ENCODE data around the gene LIPE.
A peak's percentile ranks its signal among the peaks of the same experiment; 100 is the strongest.
"Not testable (repeated sequence)": the region's sequence is repeated elsewhere in the genome, so short reads cannot be mapped to it uniquely, and the experiment has no call there.

LIPE gene

GRCh38 chr19:42459926-42460325, 32.7 kb upstream of the LIPE start:
- no peak for TF ChIP-seq CTCF (IDR thresholded peaks at IDR 0.05; ENCODE audit: control insufficient read depth, extremely low read depth, insufficient read depth)
- DNase-seq (ENCODE audit: low read depth): no peak
- H3K4me3 ChIP-seq (ENCODE audit: low read depth, low read length): no peak overlapping the region

GRCh38 chr19:42455621-42456081, 28.5 kb upstream of the LIPE start:
- no peak for TF ChIP-seq CTCF (IDR thresholded peaks at IDR 0.05; ENCODE audit: control insufficient read depth, extremely low read depth, insufficient read depth)
- no peak overlapping the region for H3K4me3 ChIP-seq (ENCODE audit: low read depth, low read length)
- DNase-seq (ENCODE audit: low read depth): no peak

- no peak overlapping the region for H3K4me3 ChIP-seq (ENCODE audit: low read depth, low read length)
- no peak for DNase-seq (ENCODE audit: low read depth)
These were observed 27.9 kb upstream of the LIPE start for GRCh38 chr19:42455086-42455485.

GRCh38 chr19:42452590-42452989, 25.4 kb upstream of the LIPE start:
- no peak for DNase-seq (ENCODE audit: low read depth)
- H3K4me3 ChIP-seq (ENCODE audit: low read depth, low read length): no peak overlapping the region
- TF ChIP-seq CTCF (IDR thresholded peaks at IDR 0.05; ENCODE audit: control insufficient read depth, extremely low read depth, insufficient read depth): no peak

More at GRCh38 chr19:42455086-42455485, 27.9 kb upstream of the LIPE start:
- TF ChIP-seq CTCF (IDR thresholded peaks at IDR 0.05; ENCODE audit: control insufficient read depth, extremely low read depth, insufficient read depth): no peak

GRCh38 chr19:42450314-42450934, 23.2 kb upstream of the LIPE start:
- peak; percentile 71 for DNase-seq (ENCODE audit: low read depth)
- TF ChIP-seq CTCF (IDR thresholded peaks at IDR 0.05; ENCODE audit: control insufficient read depth, extremely low read depth, insufficient read depth): peak; percentile 82
- no peak overlapping the region for H3K4me3 ChIP-seq (ENCODE audit: low read depth, low read length)

GRCh38 chr19:42448306-42448705, 21.1 kb upstream of the LIPE start:
- DNase-seq (ENCODE audit: low read depth); H3K4me3 ChIP-seq (ENCODE audit: low read depth, low read length): not testable (repeated sequence)

GRCh38 chr19:42445948-42446347, 18.8 kb upstream of the LIPE start:
- TF ChIP-seq CTCF (IDR thresholded peaks at IDR 0.05; ENCODE audit: control insufficient read depth, extremely low read depth, insufficient read depth): no peak
- no peak overlapping the region for H3K4me3 ChIP-seq (ENCODE audit: low read depth, low read length)
- no peak for DNase-seq (ENCODE audit: low read depth)

All from LNCaP clone FGC (cell line).